ENCODE measurements around the gene GRIK3. TPM values are rescaled to one million over a fixed set of nuclear protein-coding genes. Genes with fewer than 3 reads are reported as not detected.

GRIK3 gene
- total and polyA plus RNA-seq, 3 donors from 2014 or later = 0.99 to 6.3 (median 3.1) TPM

DNA sequence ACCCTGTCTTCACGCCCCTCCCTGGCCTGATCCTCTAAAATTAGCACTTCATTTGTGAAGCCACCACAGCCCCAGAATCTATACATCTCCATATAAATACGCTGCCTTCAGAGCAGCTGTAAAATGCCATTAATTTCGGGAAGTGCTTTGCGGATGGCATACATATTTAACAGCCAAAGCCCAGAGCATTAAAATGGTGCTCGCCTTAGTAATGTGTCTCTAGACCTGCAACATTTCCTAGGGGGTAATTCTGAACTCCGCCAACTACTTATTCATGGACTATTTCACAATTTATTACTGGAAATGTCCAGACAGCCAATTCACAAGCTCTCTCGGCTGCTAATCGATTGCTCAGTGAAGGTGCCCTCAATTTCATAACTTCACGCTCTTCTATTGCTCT lies 189.4 kb downstream of the GRIK3 start:
- intact Hi-C loops (cut with DNase I; ENCODE audit: low total_unique reads) = no loop called here
- no peaks in the 10 kb centered on the region for H3K9me3 ChIP-seq
- 80 to 92% methylated on average over 9 of the region's 9 CpGs for WGBS, 2 donors

DNA sequence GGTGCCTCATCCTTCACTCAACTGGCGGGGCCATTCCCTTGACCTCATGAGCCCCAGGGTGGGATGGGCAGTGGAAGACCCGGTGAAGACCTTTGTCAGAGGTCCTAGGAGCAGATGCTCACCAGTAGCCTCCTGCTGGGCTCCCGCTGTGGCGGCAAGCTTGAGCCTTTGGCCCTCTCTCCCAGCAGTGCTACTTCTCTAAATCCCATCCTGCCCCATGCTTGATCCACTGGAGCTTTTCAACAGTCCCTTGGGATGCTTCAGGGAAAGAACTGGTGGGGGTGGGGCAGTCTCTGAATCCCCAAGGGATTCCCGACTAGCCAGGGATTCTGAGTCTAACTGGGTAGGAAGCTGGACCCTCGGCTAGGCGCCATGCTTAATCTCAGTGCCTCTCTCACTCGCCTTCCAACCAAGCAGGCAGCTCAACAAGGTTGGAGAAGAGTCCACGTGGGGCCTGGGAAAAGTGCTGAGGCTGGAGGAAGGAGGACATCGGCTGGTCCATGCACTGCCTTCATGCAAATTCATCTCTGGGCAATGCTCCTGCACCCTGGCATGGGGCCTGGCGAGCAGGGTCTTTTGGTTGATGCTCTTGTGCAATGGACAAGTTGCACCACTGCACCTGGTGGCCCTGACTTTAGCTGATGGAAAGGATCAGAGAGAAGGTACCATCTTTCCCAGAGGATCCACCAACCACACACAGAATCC lies 190.3 kb downstream of the GRIK3 start:
- Histone ChIP-seq H3K4me1 (no peaks in the 10 kb centered on the region), H3K4me3 (no peak overlapping the region), H3K27ac (no peak overlapping the region), H3K27me3 (no peaks in the 10 kb centered on the region), H3K36me3 (ENCODE audit: low read depth, missing control alignments) (no peaks in the 10 kb centered on the region), H3K9me3 (no peaks in the 10 kb centered on the region)
- intact Hi-C loops (cut with DNase I; ENCODE audit: low total_unique reads) = no loop called here
- WGBS, 2 donors = 89 to 92% methylated on average over 10 to 11 of the region's 11 CpGs
- DNase-seq = no peak
- TF ChIP-seq, protein P1, sequence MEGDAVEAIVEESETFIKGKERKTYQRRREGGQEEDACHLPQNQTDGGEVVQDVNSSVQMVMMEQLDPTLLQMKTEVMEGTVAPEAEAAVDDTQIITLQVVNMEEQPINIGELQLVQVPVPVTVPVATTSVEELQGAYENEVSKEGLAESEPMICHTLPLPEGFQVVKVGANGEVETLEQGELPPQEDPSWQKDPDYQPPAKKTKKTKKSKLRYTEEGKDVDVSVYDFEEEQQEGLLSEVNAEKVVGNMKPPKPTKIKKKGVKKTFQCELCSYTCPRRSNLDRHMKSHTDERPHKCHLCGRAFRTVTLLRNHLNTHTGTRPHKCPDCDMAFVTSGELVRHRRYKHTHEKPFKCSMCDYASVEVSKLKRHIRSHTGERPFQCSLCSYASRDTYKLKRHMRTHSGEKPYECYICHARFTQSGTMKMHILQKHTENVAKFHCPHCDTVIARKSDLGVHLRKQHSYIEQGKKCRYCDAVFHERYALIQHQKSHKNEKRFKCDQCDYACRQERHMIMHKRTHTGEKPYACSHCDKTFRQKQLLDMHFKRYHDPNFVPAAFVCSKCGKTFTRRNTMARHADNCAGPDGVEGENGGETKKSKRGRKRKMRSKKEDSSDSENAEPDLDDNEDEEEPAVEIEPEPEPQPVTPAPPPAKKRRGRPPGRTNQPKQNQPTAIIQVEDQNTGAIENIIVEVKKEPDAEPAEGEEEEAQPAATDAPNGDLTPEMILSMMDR (IDR thresholded peaks at IDR 0.05) = no peak
- no peak for TF ChIP-seq POLR2A (IDR thresholded peaks at IDR 0.05)

More for the DNA sequence above, 189.4 kb downstream of the GRIK3 start:
- TF ChIP-seq, protein P1 (IDR thresholded peaks at IDR 0.05) = no peak
- TF ChIP-seq POLR2A (IDR thresholded peaks at IDR 0.05) = no peak
- Histone ChIP-seq H3K27me3 (no peaks in the 10 kb centered on the region), H3K27ac (no peak overlapping the region), H3K4me1 (no peaks in the 10 kb centered on the region), H3K4me3 (no peak overlapping the region), H3K36me3 (ENCODE audit: low read depth, missing control alignments) (no peaks in the 10 kb centered on the region)
- no peak for DNase-seq

DNA sequence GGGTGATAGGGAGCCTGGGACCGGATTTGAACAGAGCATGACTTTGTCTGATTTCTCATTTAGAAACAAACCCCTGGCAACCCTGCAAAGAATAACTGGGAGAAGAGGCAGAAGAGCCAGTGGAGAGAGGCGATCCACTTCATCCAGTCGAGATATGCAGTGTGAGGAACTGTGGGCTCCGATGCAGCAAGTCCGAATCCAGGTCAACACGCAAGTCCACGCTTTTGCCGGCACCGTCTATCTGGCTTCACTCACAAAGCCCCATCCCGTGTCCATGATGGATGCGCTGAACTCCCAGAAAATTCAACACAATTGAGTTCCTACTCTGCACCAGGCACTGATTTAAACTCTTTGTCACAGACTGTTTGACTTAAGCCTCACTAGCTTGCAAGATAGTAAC lies 191.3 kb downstream of the GRIK3 start:
- intact Hi-C loops (cut with DNase I; ENCODE audit: low total_unique reads) = no loop called here
- H3K9me3 ChIP-seq = no peaks in the 10 kb centered on the region
- no peak overlapping the region for H3K27ac ChIP-seq
- no peak for TF ChIP-seq POLR2A (IDR thresholded peaks at IDR 0.05)
- TF ChIP-seq, protein P1 (IDR thresholded peaks at IDR 0.05) = no peak
- H3K4me1 ChIP-seq = no peaks in the 10 kb centered on the region
- 86 to 87% methylated on average over 11 of the region's 11 CpGs for WGBS, 2 donors
- no peaks in the 10 kb centered on the region for H3K36me3 ChIP-seq (ENCODE audit: low read depth, missing control alignments)
- no peak for DNase-seq
- no peaks in the 10 kb centered on the region for H3K27me3 ChIP-seq
- H3K4me3 ChIP-seq = no peak overlapping the region

DNA sequence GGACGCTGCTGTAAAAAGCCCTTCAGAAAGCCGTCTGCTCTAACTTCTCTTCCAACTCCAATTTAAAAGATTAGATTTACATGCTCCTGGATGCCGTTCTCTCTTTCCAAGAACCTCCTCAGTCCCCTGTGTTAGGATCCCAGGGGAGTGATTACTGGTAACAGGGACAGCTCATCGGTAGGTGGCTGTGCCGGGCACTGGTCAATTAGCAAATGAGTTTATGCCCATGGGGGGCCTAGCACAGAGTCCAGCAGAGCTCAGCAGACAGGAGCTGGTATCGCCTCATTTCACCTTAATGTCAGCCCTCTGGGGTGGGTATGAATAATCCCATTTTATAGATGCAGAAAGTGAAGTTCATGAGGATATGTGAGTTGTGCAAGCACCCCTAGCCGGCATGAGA lies 191.9 kb downstream of the GRIK3 start:
- H3K27me3 ChIP-seq = no peaks in the 10 kb centered on the region
- TF ChIP-seq POLR2A (IDR thresholded peaks at IDR 0.05) = no peak
- TF ChIP-seq, protein P1 (IDR thresholded peaks at IDR 0.05) = no peak
- H3K9me3 ChIP-seq = no peaks in the 10 kb centered on the region
- H3K27ac ChIP-seq = no peak overlapping the region
- H3K4me1 ChIP-seq = no peaks in the 10 kb centered on the region
- WGBS, 2 donors = 79 to 95% methylated on average over 7 of the region's 7 CpGs
- no peaks in the 10 kb centered on the region for H3K36me3 ChIP-seq (ENCODE audit: low read depth, missing control alignments)
- no peak overlapping the region for H3K4me3 ChIP-seq
- no peak for DNase-seq
- intact Hi-C loops (cut with DNase I; ENCODE audit: low total_unique reads) = no loop called here

DNA sequence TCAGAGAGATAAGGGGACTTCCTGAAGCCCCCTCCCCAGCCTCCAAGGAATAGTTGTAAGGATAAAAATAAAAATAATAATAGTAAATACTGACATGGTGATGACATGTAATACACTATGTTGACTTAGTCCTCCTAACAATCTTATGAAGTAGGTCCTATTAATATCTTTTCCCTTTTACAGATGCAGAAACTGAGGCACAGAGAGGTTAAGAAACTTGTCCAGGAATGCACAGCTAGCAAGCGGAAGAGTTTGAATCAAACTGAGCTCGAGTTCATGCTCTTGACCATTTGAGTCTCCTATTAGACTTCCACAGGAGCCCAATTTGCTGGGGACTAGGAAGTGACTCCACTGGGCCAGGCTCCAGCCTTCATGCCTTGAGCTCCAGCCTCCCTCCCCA lies 194.8 kb downstream of the GRIK3 start:
- Histone ChIP-seq H3K4me1 (no peaks in the 10 kb centered on the region), H3K27me3 (no peaks in the 10 kb centered on the region), H3K9me3 (no peaks in the 10 kb centered on the region), H3K27ac (no peak overlapping the region), H3K36me3 (ENCODE audit: low read depth, missing control alignments) (no peaks in the 10 kb centered on the region), H3K4me3 (no peak overlapping the region)
- WGBS, 2 donors = 95% methylated on average over 2 of the region's 2 CpGs
- DNase-seq = no peak
- TF ChIP-seq, protein P1 (IDR thresholded peaks at IDR 0.05) = no peak
- intact Hi-C loops (cut with DNase I; ENCODE audit: low total_unique reads) = no loop called here
